ENCODE data around the gene MAPKAPK3. TPM values are rescaled to one million over a fixed set of nuclear protein-coding genes. Genes with fewer than 3 reads are reported as not detected.

Gene MAPKAPK3
- total and polyA plus RNA-seq, 9 donors, result 15.8 to 44.7 (median 29.3) TPM

DNA sequence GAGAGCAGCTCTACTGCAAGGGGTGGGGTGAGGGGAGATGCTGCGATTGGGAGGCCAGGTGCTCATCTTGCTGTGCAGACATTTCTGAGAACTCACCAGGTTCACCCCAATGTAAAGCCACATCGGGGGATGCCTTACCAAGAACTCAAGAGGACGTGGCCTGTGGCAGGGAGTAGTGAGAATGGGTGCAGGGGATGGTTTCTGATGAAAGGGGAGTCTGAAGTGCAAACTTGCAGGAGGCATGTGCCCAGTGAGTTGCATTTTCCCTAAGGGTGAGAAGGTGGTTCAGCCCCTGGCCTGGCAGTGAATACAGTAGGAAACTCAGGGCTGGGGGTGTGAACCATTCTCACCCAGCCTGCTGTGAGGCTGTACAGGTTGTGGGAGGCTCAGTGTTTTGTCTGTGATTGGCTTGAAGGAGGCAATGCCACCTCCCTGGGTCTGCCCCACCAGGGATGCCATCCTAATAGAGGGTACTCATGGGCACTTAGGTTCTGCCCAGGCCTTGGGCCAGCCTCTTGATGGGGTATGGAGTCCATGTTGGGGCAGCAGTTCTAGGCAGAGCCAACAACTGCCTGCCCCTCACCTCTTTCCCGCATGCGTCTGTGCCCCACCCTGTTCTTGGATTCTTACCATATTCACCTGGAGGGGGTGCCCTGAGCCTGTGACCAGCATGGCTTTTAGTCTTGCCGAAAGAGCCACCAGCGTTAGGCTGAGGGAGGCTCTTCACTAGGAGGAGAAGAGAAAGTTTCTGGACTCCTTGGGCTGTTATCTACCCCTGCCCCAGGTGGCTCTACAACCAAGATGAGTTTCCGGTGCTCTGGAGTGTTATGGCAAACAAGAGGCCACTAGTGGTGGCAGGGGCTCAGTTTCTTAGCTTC is 43.1 kb upstream of the MAPKAPK3 start:
- Histone ChIP-seq H3K4me3 (no peak overlapping the region), H3K9me3 (no peaks in the 10 kb centered on the region), H3K27me3 (no peaks in the 10 kb centered on the region), H3K36me3 (no peaks in the 10 kb centered on the region), H3K4me1 (ENCODE audit: insufficient read depth) (peaks cover 5% of the 10 kb centered on the region), H3K27ac (no peak overlapping the region)
- intact Hi-C loops (cut with DNase I), result loop anchor here in 2 of 4 donors (2.0 kb wide), 1 partner anchor 41 kb away; no protein-coding TSS in a partner anchor
- no peak for DNase-seq
- WGBS, 3 donors, result 84 to 88% (median 86%) methylated on average over 8 of the region's 8 CpGs
- no peak for TF ChIP-seq EP300 (IDR thresholded peaks at IDR 0.05)
- TF ChIP-seq, protein P1, sequence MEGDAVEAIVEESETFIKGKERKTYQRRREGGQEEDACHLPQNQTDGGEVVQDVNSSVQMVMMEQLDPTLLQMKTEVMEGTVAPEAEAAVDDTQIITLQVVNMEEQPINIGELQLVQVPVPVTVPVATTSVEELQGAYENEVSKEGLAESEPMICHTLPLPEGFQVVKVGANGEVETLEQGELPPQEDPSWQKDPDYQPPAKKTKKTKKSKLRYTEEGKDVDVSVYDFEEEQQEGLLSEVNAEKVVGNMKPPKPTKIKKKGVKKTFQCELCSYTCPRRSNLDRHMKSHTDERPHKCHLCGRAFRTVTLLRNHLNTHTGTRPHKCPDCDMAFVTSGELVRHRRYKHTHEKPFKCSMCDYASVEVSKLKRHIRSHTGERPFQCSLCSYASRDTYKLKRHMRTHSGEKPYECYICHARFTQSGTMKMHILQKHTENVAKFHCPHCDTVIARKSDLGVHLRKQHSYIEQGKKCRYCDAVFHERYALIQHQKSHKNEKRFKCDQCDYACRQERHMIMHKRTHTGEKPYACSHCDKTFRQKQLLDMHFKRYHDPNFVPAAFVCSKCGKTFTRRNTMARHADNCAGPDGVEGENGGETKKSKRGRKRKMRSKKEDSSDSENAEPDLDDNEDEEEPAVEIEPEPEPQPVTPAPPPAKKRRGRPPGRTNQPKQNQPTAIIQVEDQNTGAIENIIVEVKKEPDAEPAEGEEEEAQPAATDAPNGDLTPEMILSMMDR (IDR thresholded peaks at IDR 0.05), result no peak

DNA sequence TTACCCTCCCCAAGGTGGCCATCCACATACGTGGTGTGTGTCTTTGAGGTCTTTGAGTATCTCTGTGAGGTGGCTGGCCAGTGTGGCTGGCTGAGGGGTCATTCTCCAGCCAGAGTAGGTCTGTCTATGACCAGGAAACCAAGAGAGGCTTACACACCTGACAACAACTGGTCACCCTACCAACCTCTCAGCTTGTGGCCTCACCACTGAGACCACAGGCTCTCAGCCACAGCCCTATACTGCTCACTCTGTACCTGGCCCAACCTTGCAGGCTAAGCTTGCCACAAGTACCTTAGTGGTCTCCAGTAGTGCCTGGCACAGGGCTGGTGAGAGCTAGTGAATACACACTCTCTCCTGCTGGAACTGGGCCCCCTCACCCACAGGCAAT is 42.5 kb upstream of the MAPKAPK3 start:
- TF ChIP-seq EP300 (IDR thresholded peaks at IDR 0.05) (no peak), POLR2A (IDR thresholded peaks at IDR 0.05) (no peak)
- TF ChIP-seq, protein P1 (IDR thresholded peaks at IDR 0.05), result no peak
- H3K27ac ChIP-seq, result no peak overlapping the region
- WGBS, 3 donors, result 79 to 91% (median 88%) methylated on average over 1 of the region's 1 CpG
- H3K9me3 ChIP-seq, result no peaks in the 10 kb centered on the region
- H3K36me3 ChIP-seq, result no peaks in the 10 kb centered on the region
- intact Hi-C loops (cut with DNase I), result no loop called here
- DNase-seq, result no peak
- no peaks in the 10 kb centered on the region for H3K27me3 ChIP-seq
- peaks cover 5% of the 10 kb centered on the region for H3K4me1 ChIP-seq (ENCODE audit: insufficient read depth)
- no peak overlapping the region for H3K4me3 ChIP-seq

DNA sequence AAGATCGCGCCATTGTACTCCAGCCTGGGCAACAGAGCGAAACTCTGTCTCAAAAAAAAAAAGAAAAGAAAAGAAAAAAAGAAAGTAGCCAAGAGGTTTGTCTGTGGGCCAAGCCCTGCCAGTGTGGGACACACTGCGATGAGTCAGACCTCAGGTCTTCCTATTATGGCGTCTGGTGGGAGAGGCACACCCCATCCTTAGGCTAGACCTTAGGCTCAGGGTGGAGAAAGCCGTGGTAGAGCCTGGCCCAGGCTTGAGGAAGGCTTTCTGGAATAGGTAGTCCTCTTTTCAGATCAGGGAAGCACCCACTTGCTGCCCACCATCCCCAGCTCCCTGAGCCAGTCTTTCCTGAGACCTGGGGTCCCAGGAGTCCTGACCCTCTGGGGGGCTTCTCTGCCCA is 41.6 kb upstream of the MAPKAPK3 start:
- 82 to 91% (median 90%) methylated on average over 6 of the region's 6 CpGs for WGBS, 3 donors
- no peak for DNase-seq
- Histone ChIP-seq H3K4me3 (no peak overlapping the region), H3K27ac (no peak overlapping the region), H3K4me1 (ENCODE audit: insufficient read depth) (peaks cover 2% of the 10 kb centered on the region), H3K27me3 (no peaks in the 10 kb centered on the region), H3K36me3 (no peaks in the 10 kb centered on the region), H3K9me3 (no peaks in the 10 kb centered on the region)
- intact Hi-C loops (cut with DNase I), result no loop called here
- TF ChIP-seq EP300 (IDR thresholded peaks at IDR 0.05) (no peak), POLR2A (IDR thresholded peaks at IDR 0.05) (no peak)
- TF ChIP-seq, protein P1 (IDR thresholded peaks at IDR 0.05), result no peak

DNA sequence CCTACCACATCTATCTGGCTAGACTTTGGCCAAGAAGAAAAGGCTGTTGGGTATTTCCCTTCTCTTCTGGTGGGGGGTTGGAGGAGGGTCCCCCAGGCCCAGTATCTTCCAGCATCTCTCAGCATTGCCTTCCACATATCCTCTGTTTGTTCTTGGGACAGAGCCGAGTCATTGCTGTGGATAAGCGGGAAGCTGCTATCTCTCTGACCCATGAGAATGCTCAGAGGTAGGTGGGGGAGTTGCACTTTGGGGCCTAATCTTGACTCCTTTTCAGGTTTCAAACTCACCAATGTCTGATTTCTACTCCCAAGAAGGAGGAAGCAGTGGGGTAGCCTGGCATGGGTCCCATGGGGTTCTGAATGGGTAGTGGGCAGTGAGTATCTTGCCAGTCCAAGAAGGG is 39.6 kb upstream of the MAPKAPK3 start:
- intact Hi-C loops (cut with DNase I), result no loop called here
- peaks cover 3% of the 10 kb centered on the region for H3K4me1 ChIP-seq (ENCODE audit: insufficient read depth)
- H3K27me3 ChIP-seq, result no peaks in the 10 kb centered on the region
- 76 to 91% (median 90%) methylated on average over 2 of the region's 2 CpGs for WGBS, 3 donors
- no peak overlapping the region for H3K27ac ChIP-seq
- no peak for TF ChIP-seq EP300 (IDR thresholded peaks at IDR 0.05)
- no peak for TF ChIP-seq POLR2A (IDR thresholded peaks at IDR 0.05)
- TF ChIP-seq, protein P1 (IDR thresholded peaks at IDR 0.05), result no peak
- H3K36me3 ChIP-seq, result no peaks in the 10 kb centered on the region
- no peak for DNase-seq
- no peaks in the 10 kb centered on the region for H3K9me3 ChIP-seq
- H3K4me3 ChIP-seq, result no peak overlapping the region

Measured in ovary (tissue), 9 donors.